DOHH2 (cell line): ENCODE results near the gene ZP3.

ENCODE experiments used
- H3F3A ChIP-seq: fragments of 200-600 bp; sonication (generic), shearing (Covaris generic); 2 replicates; pipeline ENCODE4 v1.6.0; 2016; ENCODE audit warnings: antibody characterized with exemption, mild to moderate bottlenecking; ENCODE audit not compliant: control insufficient read depth, insufficient read depth
- H3K27ac ChIP-seq: fragments of 200-600 bp; sonication (generic); 2 replicates; pipeline ENCODE4 v1.5.1; 2014; ENCODE audit warnings: low read depth, mild to moderate bottlenecking, low read length, moderate library complexity
- H3K27me3 ChIP-seq: fragments of 200-600 bp; sonication (generic); 2 replicates; pipeline ENCODE4 v1.6.1; 2014; ENCODE audit warnings: mild to moderate bottlenecking, low read length, mixed read lengths; ENCODE audit not compliant: control insufficient read depth
- H3K36me3 ChIP-seq: fragments of 200-600 bp; sonication (generic); 2 replicates; pipeline ENCODE4 v1.6.1; 2014; ENCODE audit warnings: mild to moderate bottlenecking, low read length, moderate library complexity, mixed read lengths; ENCODE audit not compliant: control insufficient read depth
- H3K4me1 ChIP-seq: fragments of 200-600 bp; sonication (generic); 2 replicates; pipeline ENCODE4 v1.6.1; 2014; ENCODE audit warnings: mild to moderate bottlenecking, low read length, mixed read lengths; ENCODE audit not compliant: control insufficient read depth
- H3K4me2 ChIP-seq: fragments of 200-600 bp; sonication (generic); 2 replicates; pipeline ENCODE4 v1.6.0; 2014; ENCODE audit warnings: mild to moderate bottlenecking, low read length, moderate library complexity
- H3K4me3 ChIP-seq: fragments of 200-600 bp; sonication (generic); 2 replicates; pipeline ENCODE4 v1.5.1; 2014; ENCODE audit warnings: mild to moderate bottlenecking, low read length, mixed read lengths
- H3K79me2 ChIP-seq: fragments of 200-600 bp; sonication (generic); 2 replicates; pipeline ENCODE4 v1.6.1; 2014; ENCODE audit warnings: mild to moderate bottlenecking, low read length, mixed read lengths; ENCODE audit not compliant: control insufficient read depth
- H3K9me2 ChIP-seq: fragments of 200-600 bp; sonication (generic); replicated peaks from 2 replicates; pipeline ENCODE4 v1.6.1; 2014; ENCODE audit warnings: mild to moderate bottlenecking, low read length, mixed read lengths; ENCODE audit not compliant: control insufficient read depth
- H3K9me3 ChIP-seq: fragments of 200-600 bp; sonication (generic); 2 replicates; pipeline ENCODE4 v1.6.1; 2014; ENCODE audit warnings: antibody characterized with exemption, low read length, mixed read lengths; ENCODE audit not compliant: control insufficient read depth, insufficient read depth
- H4K20me1 ChIP-seq: fragments of 200-600 bp; sonication (generic); 2 replicates; pipeline ENCODE4 v1.6.0; 2014; ENCODE audit warnings: low read depth, mild to moderate bottlenecking, antibody characterized with exemption, low read length, moderate library complexity; ENCODE audit not compliant: control insufficient read depth, insufficient read depth
- EZH2phosphoT487 ChIP-seq: fragments of 200-600 bp; sonication (generic); IDR thresholded peaks from 2 replicates; pipeline ENCODE4 v1.6.1; 2017; ENCODE audit warnings: borderline replicate concordance, mild to moderate bottlenecking, antibody characterized with exemption, low read length, moderate library complexity, mixed read lengths
- TF ChIP-seq, protein P1 (sequence below): fragments of 200-600 bp; sonication (generic); IDR thresholded peaks from one replicate; pipeline ENCODE4 v1.5.1; 2014; ENCODE audit warnings: antibody characterized with exemption, mild to moderate bottlenecking, low read depth, low read length; ENCODE audit not compliant: poor library complexity, severe bottlenecking

ZP3 gene

DNA sequence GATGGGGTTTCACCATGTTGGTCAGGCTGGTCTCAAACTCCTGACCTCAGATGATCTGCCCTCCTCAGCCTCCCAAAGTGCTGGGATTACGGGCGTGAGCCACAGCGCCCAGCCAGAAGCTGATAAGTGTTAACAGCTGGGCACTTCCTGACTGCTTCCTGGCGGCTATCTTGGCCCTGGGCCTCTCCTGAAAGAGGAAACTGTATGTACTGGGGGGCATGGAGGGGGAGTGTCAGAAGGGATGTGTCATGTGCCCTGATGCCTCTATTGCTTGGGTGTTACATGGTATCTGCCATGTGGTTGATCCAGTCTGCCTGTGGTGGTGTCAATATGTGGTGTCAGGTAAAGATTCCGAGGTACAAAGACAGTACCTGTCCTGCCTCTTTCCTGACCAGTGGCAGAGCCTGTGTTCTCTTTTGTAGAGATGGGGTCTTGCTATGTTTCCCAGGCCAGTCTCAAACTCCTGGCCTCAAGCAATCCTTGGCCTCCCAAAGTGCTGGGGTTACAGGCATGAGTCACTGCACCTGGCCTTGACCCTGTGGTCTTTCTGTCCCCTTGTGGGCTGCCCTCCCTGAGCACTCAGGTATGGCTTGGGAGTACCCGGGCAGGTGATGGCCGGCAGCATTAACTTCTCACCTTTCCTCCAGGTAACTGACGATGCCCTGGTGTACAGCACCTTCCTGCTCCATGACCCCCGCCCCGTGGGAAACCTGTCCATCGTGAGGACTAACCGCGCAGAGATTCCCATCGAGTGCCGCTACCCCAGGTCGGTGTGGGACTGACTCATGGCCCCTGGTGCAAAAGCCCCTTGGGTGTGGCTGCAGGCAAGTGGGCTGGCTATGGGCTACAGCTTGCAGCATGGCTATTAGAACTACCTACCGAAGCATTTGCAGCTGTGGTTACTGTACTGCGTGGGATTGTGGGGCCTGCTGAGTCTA is 4.4 kb downstream of the ZP3 start:
- no peak overlapping the region for H3K27ac ChIP-seq
- TF ChIP-seq, protein P1, sequence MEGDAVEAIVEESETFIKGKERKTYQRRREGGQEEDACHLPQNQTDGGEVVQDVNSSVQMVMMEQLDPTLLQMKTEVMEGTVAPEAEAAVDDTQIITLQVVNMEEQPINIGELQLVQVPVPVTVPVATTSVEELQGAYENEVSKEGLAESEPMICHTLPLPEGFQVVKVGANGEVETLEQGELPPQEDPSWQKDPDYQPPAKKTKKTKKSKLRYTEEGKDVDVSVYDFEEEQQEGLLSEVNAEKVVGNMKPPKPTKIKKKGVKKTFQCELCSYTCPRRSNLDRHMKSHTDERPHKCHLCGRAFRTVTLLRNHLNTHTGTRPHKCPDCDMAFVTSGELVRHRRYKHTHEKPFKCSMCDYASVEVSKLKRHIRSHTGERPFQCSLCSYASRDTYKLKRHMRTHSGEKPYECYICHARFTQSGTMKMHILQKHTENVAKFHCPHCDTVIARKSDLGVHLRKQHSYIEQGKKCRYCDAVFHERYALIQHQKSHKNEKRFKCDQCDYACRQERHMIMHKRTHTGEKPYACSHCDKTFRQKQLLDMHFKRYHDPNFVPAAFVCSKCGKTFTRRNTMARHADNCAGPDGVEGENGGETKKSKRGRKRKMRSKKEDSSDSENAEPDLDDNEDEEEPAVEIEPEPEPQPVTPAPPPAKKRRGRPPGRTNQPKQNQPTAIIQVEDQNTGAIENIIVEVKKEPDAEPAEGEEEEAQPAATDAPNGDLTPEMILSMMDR, result no peak
- TF ChIP-seq EZH2phosphoT487, result no peak
- no peaks in the 10 kb centered on the region for H3K36me3 ChIP-seq
- H4K20me1 ChIP-seq, result no peaks in the 10 kb centered on the region
- H3K27me3 ChIP-seq, result peaks cover 10% of the 10 kb centered on the region
- no peaks in the 10 kb centered on the region for H3K79me2 ChIP-seq
- H3K4me1 ChIP-seq, result no peaks in the 10 kb centered on the region
- no peaks in the 10 kb centered on the region for H3K9me2 ChIP-seq
- no peaks in the 10 kb centered on the region for H3F3A ChIP-seq
- H3K9me3 ChIP-seq, result no peaks in the 10 kb centered on the region
- no peak overlapping the region for H3K4me2 ChIP-seq
- H3K4me3 ChIP-seq, result no peak overlapping the region

GRCh38 chr7:76430211-76430610 is 5.5 kb downstream of the ZP3 start:
- H3K4me2 ChIP-seq, result no peak overlapping the region
- no peaks in the 10 kb centered on the region for H3F3A ChIP-seq
- H3K4me3 ChIP-seq, result no peak overlapping the region
- no peak for TF ChIP-seq EZH2phosphoT487
- TF ChIP-seq, protein P1, result no peak
- no peaks in the 10 kb centered on the region for H3K9me2 ChIP-seq
- H3K27me3 ChIP-seq, result no peaks in the 10 kb centered on the region; the same call in 1 of the 2 replicates
- no peaks in the 10 kb centered on the region for H3K79me2 ChIP-seq
- H3K9me3 ChIP-seq, result no peaks in the 10 kb centered on the region
- H3K36me3 ChIP-seq, result no peaks in the 10 kb centered on the region
- no peak overlapping the region for H3K27ac ChIP-seq
- H3K4me1 ChIP-seq, result no peaks in the 10 kb centered on the region
- H4K20me1 ChIP-seq, result no peaks in the 10 kb centered on the region

DNA sequence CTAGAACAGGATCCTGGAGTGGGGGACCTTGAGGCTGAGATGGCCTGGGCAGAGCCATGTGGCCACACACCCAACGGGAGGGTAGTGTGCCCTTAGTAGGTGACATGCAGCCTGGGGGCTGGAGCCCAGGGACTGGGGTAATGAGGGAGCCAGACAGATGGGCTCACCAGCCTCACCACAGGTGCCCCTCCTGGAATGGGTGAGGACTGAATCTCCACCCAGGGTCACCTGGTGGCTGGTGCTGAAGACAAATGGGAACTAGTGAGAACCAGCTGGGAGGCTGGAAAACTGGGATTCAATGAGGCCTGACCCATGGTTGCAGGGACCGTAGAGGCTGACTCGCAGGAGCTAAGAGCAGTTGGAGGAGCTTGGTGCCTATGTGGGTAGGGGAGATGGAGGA is 6.1 kb downstream of the ZP3 start:
- Histone ChIP-seq H4K20me1 (no peaks in the 10 kb centered on the region), H3K27ac (no peak overlapping the region), H3K9me2 (no peaks in the 10 kb centered on the region), H3K4me1 (no peaks in the 10 kb centered on the region), H3K4me3 (no peak overlapping the region), H3F3A (no peaks in the 10 kb centered on the region), H3K4me2 (no peak overlapping the region), H3K79me2 (no peaks in the 10 kb centered on the region), H3K9me3 (no peaks in the 10 kb centered on the region), H3K36me3 (no peaks in the 10 kb centered on the region), H3K27me3 (no peaks in the 10 kb centered on the region)
- TF ChIP-seq, protein P1, result no peak
- TF ChIP-seq EZH2phosphoT487, result no peak
